Hepatocyte (in vitro differentiated cells): ENCODE results near the gene TSPEAR.

Source experiments
- CTCF ChIP-seq: fragments of 200-600 bp; sonication (generic); IDR thresholded peaks from 2 replicates; pipeline ENCODE4 v1.5.1; 2016; ENCODE audit warnings: antibody characterized with exemption, mild to moderate bottlenecking; ENCODE audit not compliant: poor library complexity
- EZH2 ChIP-seq: fragments of 200-600 bp; sonication (generic); IDR thresholded peaks from 2 replicates; pipeline ENCODE4 v1.6.1; 2016; ENCODE audit warnings: antibody characterized with exemption, mild to moderate bottlenecking, borderline replicate concordance

- TF ChIP-seq CTCF (no peak), EZH2 (no peak)
Measured at GRCh38 chr21:44611551-44611950, 99.8 kb downstream of the TSPEAR start.
